ENCODE data around the gene MTHFD1L. TPM values are rescaled to one million over a fixed set of nuclear protein-coding genes. Genes with fewer than 3 reads are reported as not detected.
"Not testable (repeated sequence)": the region's sequence is repeated elsewhere in the genome, so short reads cannot be mapped to it uniquely, and the experiment has no call there.

The MTHFD1L gene
- total and polyA plus RNA-seq, 2 donors: 4.6 to 13.7 TPM

- H3K4me1 ChIP-seq (ENCODE audit: insufficient read depth): peaks cover 1% of the 10 kb centered on the region
- H3K4me3 ChIP-seq (ENCODE audit: low read depth, low read length): no peak overlapping the region
- DNase-seq (ENCODE audit: extremely low spot score): no peak
- peak overlapping the region; percentile 68 for H3K27ac ChIP-seq (ENCODE audit: low read depth)
- H3K36me3 ChIP-seq (ENCODE audit: insufficient read depth): no peaks in the 10 kb centered on the region
- WGBS: 64% methylated on average over 6 of the region's 6 CpGs
Observed at GRCh38 chr6:151068761-151069312, 203.3 kb downstream of the MTHFD1L start.

GRCh38 chr6:151069641-151070040 lies 204.1 kb downstream of the MTHFD1L start:
- Histone ChIP-seq H3K4me1 (ENCODE audit: insufficient read depth) (peaks cover 1% of the 10 kb centered on the region), H3K36me3 (ENCODE audit: insufficient read depth) (no peaks in the 10 kb centered on the region), H3K27ac (ENCODE audit: low read depth) (no peak overlapping the region), H3K4me3 (ENCODE audit: low read depth, low read length) (no peak overlapping the region)
- 98% methylated on average over 8 of the region's 8 CpGs for WGBS
- no peak for DNase-seq (ENCODE audit: extremely low spot score)

- no peak for DNase-seq (ENCODE audit: extremely low spot score)
- Histone ChIP-seq H3K36me3 (ENCODE audit: insufficient read depth) (no peaks in the 10 kb centered on the region), H3K4me1 (ENCODE audit: insufficient read depth) (peaks cover 1% of the 10 kb centered on the region), H3K27ac (ENCODE audit: low read depth) (no peak overlapping the region), H3K4me3 (ENCODE audit: low read depth, low read length) (no peak overlapping the region)
- 29% methylated on average over 3 of the region's 3 CpGs for WGBS
Observed at GRCh38 chr6:151070631-151071051, 205.1 kb downstream of the MTHFD1L start.

- Histone ChIP-seq H3K4me1 (ENCODE audit: insufficient read depth) (peaks cover 1% of the 10 kb centered on the region), H3K27ac (ENCODE audit: low read depth) (no peak overlapping the region), H3K36me3 (ENCODE audit: insufficient read depth) (no peaks in the 10 kb centered on the region), H3K4me3 (ENCODE audit: low read depth, low read length) (no peak overlapping the region)
- 23% methylated on average over 8 of the region's 8 CpGs for WGBS
- DNase-seq (ENCODE audit: extremely low spot score): no peak
Observed at GRCh38 chr6:151071295-151071694, 205.8 kb downstream of the MTHFD1L start.

- DNase-seq (ENCODE audit: extremely low spot score): no peak
- H3K36me3 ChIP-seq (ENCODE audit: insufficient read depth): no peaks in the 10 kb centered on the region
- H3K4me1 ChIP-seq (ENCODE audit: insufficient read depth): peaks cover 1% of the 10 kb centered on the region
- WGBS: 84% methylated on average over 4 of the region's 4 CpGs
- no peak overlapping the region for H3K27ac ChIP-seq (ENCODE audit: low read depth)
- no peak overlapping the region for H3K4me3 ChIP-seq (ENCODE audit: low read depth, low read length)
Observed at GRCh38 chr6:151073146-151073545, 207.6 kb downstream of the MTHFD1L start.

- H3K4me1 ChIP-seq (ENCODE audit: insufficient read depth): peaks cover 1% of the 10 kb centered on the region
- H3K27ac ChIP-seq (ENCODE audit: low read depth): no peak overlapping the region
- 33% methylated on average over 1 of the region's 1 CpG for WGBS
- DNase-seq (ENCODE audit: extremely low spot score): no peak
- H3K36me3 ChIP-seq (ENCODE audit: insufficient read depth): no peaks in the 10 kb centered on the region
- H3K4me3 ChIP-seq (ENCODE audit: low read depth, low read length): no peak overlapping the region
Observed at GRCh38 chr6:151073701-151074100, 208.2 kb downstream of the MTHFD1L start.

GRCh38 chr6:151075005-151075404 lies 209.5 kb downstream of the MTHFD1L start:
- no peak for DNase-seq (ENCODE audit: extremely low spot score)
- Histone ChIP-seq H3K4me3 (ENCODE audit: low read depth, low read length) (no peak overlapping the region), H3K4me1 (ENCODE audit: insufficient read depth) (no peaks in the 10 kb centered on the region), H3K36me3 (ENCODE audit: insufficient read depth) (no peaks in the 10 kb centered on the region), H3K27ac (ENCODE audit: low read depth) (no peak overlapping the region)
- WGBS: 99% methylated on average over 3 of the region's 3 CpGs

- H3K27ac ChIP-seq (ENCODE audit: low read depth): no peak overlapping the region
- no peaks in the 10 kb centered on the region for H3K4me1 ChIP-seq (ENCODE audit: insufficient read depth)
- no peak for DNase-seq (ENCODE audit: extremely low spot score)
- H3K4me3 ChIP-seq (ENCODE audit: low read depth, low read length): no peak overlapping the region
- 67% methylated on average over 2 of the region's 2 CpGs for WGBS
- no peaks in the 10 kb centered on the region for H3K36me3 ChIP-seq (ENCODE audit: insufficient read depth)
Observed at GRCh38 chr6:151075527-151075926, 210.0 kb downstream of the MTHFD1L start.

- DNase-seq (ENCODE audit: extremely low spot score): no peak
- no peak overlapping the region for H3K4me3 ChIP-seq (ENCODE audit: low read depth, low read length)
- no peak overlapping the region for H3K27ac ChIP-seq (ENCODE audit: low read depth)
- no peaks in the 10 kb centered on the region for H3K4me1 ChIP-seq (ENCODE audit: insufficient read depth)
- WGBS: 93% methylated on average over 5 of the region's 5 CpGs
- H3K36me3 ChIP-seq (ENCODE audit: insufficient read depth): no peaks in the 10 kb centered on the region
Observed at GRCh38 chr6:151075930-151076555, 210.5 kb downstream of the MTHFD1L start.

- no peak for DNase-seq (ENCODE audit: extremely low spot score)
- 96% methylated on average over 6 of the region's 6 CpGs for WGBS
- H3K36me3 ChIP-seq (ENCODE audit: insufficient read depth): no peaks in the 10 kb centered on the region
- H3K27ac ChIP-seq (ENCODE audit: low read depth): no peak overlapping the region
- H3K4me3 ChIP-seq (ENCODE audit: low read depth, low read length): no peak overlapping the region
- no peaks in the 10 kb centered on the region for H3K4me1 ChIP-seq (ENCODE audit: insufficient read depth)
Observed at GRCh38 chr6:151078655-151079054, 213.2 kb downstream of the MTHFD1L start.

GRCh38 chr6:151081656-151082055 lies 216.2 kb downstream of the MTHFD1L start:
- WGBS: 67% methylated on average over 4 of the region's 4 CpGs
- no peak overlapping the region for H3K27ac ChIP-seq (ENCODE audit: low read depth)
- no peak for DNase-seq (ENCODE audit: extremely low spot score)
- no peaks in the 10 kb centered on the region for H3K4me1 ChIP-seq (ENCODE audit: insufficient read depth)
- H3K4me3 ChIP-seq (ENCODE audit: low read depth, low read length): no peak overlapping the region
- no peaks in the 10 kb centered on the region for H3K36me3 ChIP-seq (ENCODE audit: insufficient read depth)

- no peak for DNase-seq (ENCODE audit: extremely low spot score)
- 89% methylated on average over 6 of the region's 6 CpGs for WGBS
- no peaks in the 10 kb centered on the region for H3K36me3 ChIP-seq (ENCODE audit: insufficient read depth)
Observed at GRCh38 chr6:151082079-151082478, 216.6 kb downstream of the MTHFD1L start.

GRCh38 chr6:151084275-151084674 lies 218.8 kb downstream of the MTHFD1L start:
- Histone ChIP-seq H3K4me1 (ENCODE audit: insufficient read depth) (no peaks in the 10 kb centered on the region), H3K27ac (ENCODE audit: low read depth) (no peak overlapping the region), H3K36me3 (ENCODE audit: insufficient read depth) (no peaks in the 10 kb centered on the region), H3K4me3 (ENCODE audit: low read depth, low read length) (no peak overlapping the region)
- 98% methylated on average over 10 of the region's 10 CpGs for WGBS
- DNase-seq (ENCODE audit: extremely low spot score): no peak

More at GRCh38 chr6:151082079-151082478, 216.6 kb downstream of the MTHFD1L start:
- Histone ChIP-seq H3K4me1 (ENCODE audit: insufficient read depth) (no peaks in the 10 kb centered on the region), H3K27ac (ENCODE audit: low read depth) (no peak overlapping the region), H3K4me3 (ENCODE audit: low read depth, low read length) (no peak overlapping the region)

- 91% methylated on average over 8 of the region's 8 CpGs for WGBS
- H3K36me3 ChIP-seq (ENCODE audit: insufficient read depth); H3K4me1 ChIP-seq (ENCODE audit: insufficient read depth); DNase-seq (ENCODE audit: extremely low spot score); H3K27ac ChIP-seq (ENCODE audit: low read depth); H3K4me3 ChIP-seq (ENCODE audit: low read depth, low read length): not testable (repeated sequence)
Observed at GRCh38 chr6:151087055-151087454, 221.6 kb downstream of the MTHFD1L start.

All from urinary bladder (tissue), 4 donors.